IMR-90 (cell line): ENCODE data around the gene NAV1. TPM values are rescaled to one million over a fixed set of nuclear protein-coding genes. Genes with fewer than 3 reads are reported as not detected.
A peak's percentile ranks its signal among the peaks of the same experiment; 100 is the strongest.

ENCODE experiments used
- ATAC-seq: fragments of 200-7000 bp; cut with Tn5 transposase; 2 replicates; pipeline ENCODE4 v1.9.1; 2020; ENCODE audit warnings: low read depth, mild to moderate bottlenecking, moderate library complexity
- BruUV-seq: library from RNA; stranded (reverse); fragments of 400-500 nt; replicated peaks from 2 replicates; lab custom pipeline; 2021; lab: Mats Ljungman, UMichigan
- CTCF ChIA-PET: fragments of 300-600 bp; formaldehyde crosslinking; extraction: SDS; loops from one replicate; lab custom pipeline; 2021; ENCODE audit warnings: antibody characterized with exemption; lab: Yijun Ruan, JAX
- POLR2A ChIA-PET: fragments of 300-600 bp; sonication (Branson Sonifier 250); formaldehyde crosslinking; loops from one replicate; lab custom pipeline; 2022; ENCODE audit warnings: antibody characterized with exemption; ENCODE audit not compliant: unreplicated experiment; lab: Charles Lee
- DNase-seq: peaks from one replicate; pipeline ENCODE4 v3.0.0; 2013
- H2AFZ ChIP-seq: replicated peaks from 2 replicates; pipeline ENCODE3; 2013; ENCODE audit warnings: low read length, mild to moderate bottlenecking; ENCODE audit not compliant: poor library complexity
- H2AK5ac ChIP-seq: 2 replicates; pipeline ENCODE4 v1.6.1; 2013; ENCODE audit warnings: low read depth, low read length, inconsistent platforms
- H2AK9ac ChIP-seq: replicated peaks from 2 replicates; pipeline ENCODE3; 2013; ENCODE audit warnings: mild to moderate bottlenecking, low read depth, low read length, moderate library complexity; ENCODE audit not compliant: poor library complexity
- H2BK120ac ChIP-seq: 2 replicates; pipeline ENCODE4 v1.6.1; 2013; ENCODE audit warnings: low read depth, low read length, inconsistent platforms
- H2BK15ac ChIP-seq: 3 replicates; pipeline ENCODE4 v1.6.1; 2013; ENCODE audit warnings: low read depth, low read length, inconsistent platforms
- H2BK20ac ChIP-seq: 2 replicates; pipeline ENCODE4 v1.6.1; 2013; ENCODE audit warnings: low read depth, mild to moderate bottlenecking, inconsistent platforms, low read length, moderate library complexity
- H2BK5ac ChIP-seq: 2 replicates; pipeline ENCODE4 v1.6.1; 2013; ENCODE audit warnings: mild to moderate bottlenecking, low read depth, low read length, inconsistent platforms; ENCODE audit not compliant: poor library complexity, severe bottlenecking
- H3K14ac ChIP-seq: replicated peaks from 2 replicates; pipeline ENCODE4 v1.6.1; 2013; ENCODE audit warnings: low read depth, low read length, inconsistent platforms
- H3K18ac ChIP-seq: 2 replicates; pipeline ENCODE4 v1.6.1; 2013; ENCODE audit warnings: low read depth, low read length, control low read depth
- H3K23ac ChIP-seq: 2 replicates; pipeline ENCODE4 v1.6.1; 2013; ENCODE audit warnings: low read depth, low read length, inconsistent platforms
- H3K27ac ChIP-seq: 2 replicates; pipeline ENCODE4 v1.5.1; 2013; ENCODE audit warnings: mild to moderate bottlenecking, control low read depth, low read length; ENCODE audit not compliant: insufficient read depth
- H3K27me3 ChIP-seq: 2 replicates; pipeline ENCODE4 v1.6.1; 2013; ENCODE audit warnings: low read length; ENCODE audit not compliant: control insufficient read depth, insufficient read depth
- H3K36me3 ChIP-seq: 2 replicates; pipeline ENCODE4 v1.6.1; 2013; ENCODE audit warnings: low read length, mixed read lengths; ENCODE audit not compliant: control insufficient read depth, insufficient read depth
- H3K4ac ChIP-seq: 2 replicates; pipeline ENCODE4 v1.6.1; 2013; ENCODE audit warnings: low read depth, low read length, inconsistent platforms
- H3K4me1 ChIP-seq: 2 replicates; pipeline ENCODE4 v1.6.1; 2013; ENCODE audit warnings: low read length, mixed read lengths; ENCODE audit not compliant: control insufficient read depth, insufficient read depth
- H3K4me2 ChIP-seq: 2 replicates; pipeline ENCODE4 v1.6.1; 2013; ENCODE audit warnings: low read depth, mild to moderate bottlenecking, control low read depth, low read length, moderate library complexity
- H3K4me3 ChIP-seq: 2 replicates; pipeline ENCODE4 v1.5.1; 2013; ENCODE audit warnings: low read depth, mild to moderate bottlenecking, control low read depth, low read length, moderate library complexity; ENCODE audit not compliant: insufficient read depth
- H3K56ac ChIP-seq: 2 replicates; pipeline ENCODE4 v1.6.1; 2013; ENCODE audit warnings: low read length, inconsistent platforms; ENCODE audit not compliant: insufficient read depth; ENCODE audit errors: extremely low read depth
- H3K79me1 ChIP-seq, 2 experiments: 2 replicates each; pipeline ENCODE4 v1.6.1; 2013; ENCODE audit warnings: low read length in 2 of 2, inconsistent platforms in 1 of 2, low read depth in 1 of 2
- H3K9ac ChIP-seq: 2 replicates; pipeline ENCODE4 v1.6.1; 2013; ENCODE audit warnings: low read depth, low read length, control low read depth
- H3K9me1 ChIP-seq: 2 replicates; pipeline ENCODE4 v1.6.1; 2013; ENCODE audit warnings: low read length, inconsistent platforms; ENCODE audit not compliant: insufficient read depth
- H3K9me3 ChIP-seq: 2 replicates; pipeline ENCODE4 v1.6.1; 2013; ENCODE audit warnings: low read length; ENCODE audit not compliant: control insufficient read depth, insufficient read depth
- H4K20me1 ChIP-seq: 2 replicates; pipeline ENCODE4 v1.6.1; 2013; ENCODE audit warnings: low read length, inconsistent platforms; ENCODE audit not compliant: insufficient read depth
- H4K5ac ChIP-seq: 2 replicates; pipeline ENCODE4 v1.6.1; 2013; ENCODE audit warnings: mild to moderate bottlenecking, low read depth, low read length, control low read depth
- H4K8ac ChIP-seq, 2 experiments: 2 replicates each; pipeline ENCODE4 v1.6.1; 2013; ENCODE audit warnings: low read depth in 2 of 2, low read length in 2 of 2, control low read depth in 1 of 2, inconsistent platforms in 1 of 2
- H4K91ac ChIP-seq: 2 replicates; pipeline ENCODE4 v1.6.1; 2013; ENCODE audit warnings: low read depth, low read length, inconsistent platforms; ENCODE audit not compliant: insufficient read depth
- BHLHE40 ChIP-seq: fragments of 150-350 bp; IDR thresholded peaks from 2 replicates; pipeline ENCODE4 v1.6.1; 2016; ENCODE audit warnings: mild to moderate bottlenecking, low read depth, low read length
- CEBPB ChIP-seq: IDR thresholded peaks from 2 replicates; pipeline ENCODE4 v1.6.1; 2012; ENCODE audit warnings: low read depth, low read length, improper control_type of control experiment
- CHD1 ChIP-seq: IDR thresholded peaks from 2 replicates; pipeline ENCODE4 v1.6.1; 2012; ENCODE audit warnings: low read depth, low read length, improper control_type of control experiment
- FOS ChIP-seq: fragments of 150-350 bp; IDR thresholded peaks from 2 replicates; pipeline ENCODE4 v1.6.1; 2016; ENCODE audit warnings: low read depth, low read length
- MAFK ChIP-seq: IDR thresholded peaks from 2 replicates; pipeline ENCODE4 v1.6.1; 2012; ENCODE audit warnings: low read depth, low read length, improper control_type of control experiment
- MXI1 ChIP-seq: IDR thresholded peaks from 2 replicates; pipeline ENCODE4 v1.6.1; 2012; ENCODE audit warnings: low read depth, mild to moderate bottlenecking, low read length, moderate library complexity, borderline replicate concordance
- POLR2A ChIP-seq: IDR thresholded peaks from 2 replicates; pipeline ENCODE4 v1.6.1; 2012; ENCODE audit warnings: mild to moderate bottlenecking, low read depth, low read length
- RAD21 ChIP-seq: IDR thresholded peaks from 2 replicates; pipeline ENCODE4 v1.6.1; 2012; ENCODE audit warnings: low read length, improper control_type of control experiment
- RCOR1 ChIP-seq: IDR thresholded peaks from 2 replicates; pipeline ENCODE4 v1.6.1; 2012; ENCODE audit warnings: mild to moderate bottlenecking, low read length, improper control_type of control experiment; ENCODE audit not compliant: insufficient replicate concordance
- SMC3 ChIP-seq: fragments of 150-350 bp; IDR thresholded peaks from 2 replicates; pipeline ENCODE4 v1.6.1; 2016; ENCODE audit warnings: low read depth, mild to moderate bottlenecking, antibody characterized with exemption, low read length, moderate library complexity
- WGBS, 2 experiments: methylation state at CpG; one replicate each; pipeline versions ENCODE4 v1.1.5 to v1.1.7; 2013; ENCODE audit warnings: missing lambda C conversion rate in 2 of 2; ENCODE audit not compliant: insufficient read length in 1 of 2; ENCODE audit errors: extremely low coverage in 2 of 2; 5-methylcytosine and 5-hydroxymethylcytosine counted together
- dilution Hi-C: fragments of 300-500 bp; cut with HindIII; formaldehyde crosslinking; loops from one replicate; pipeline ENCODE4 v1.14.3; 2018; ENCODE audit warnings: low sequenced_read_pairs; ENCODE audit not compliant: unreplicated experiment
- in situ Hi-C: fragments of 300-500 bp; cut with MboI; formaldehyde crosslinking; loops from 3 replicates; pipeline ENCODE4 v1.14.3; 2019; ENCODE audit warnings: low sequenced_read_pairs, inconsistent platforms, mixed read lengths
- intact Hi-C: fragments of 100-400 bp; cut with micrococcal nuclease; formaldehyde crosslinking; loops from 2 replicates; pipeline ENCODE4 v1.10.0; 2022
- polyA plus RNA-seq, 3 experiments: library from polyadenylated mRNA; depleted of rRNA; stranded (reverse); fragments of >200 nt; gene quantifications; 2 replicates each; pipeline ENCODE4 v1.2.3, GENCODE V29; 2012; ENCODE audit warnings: low replicate concordance in 1 of 3
- total RNA-seq: library from RNA; depleted of rRNA; stranded (reverse); fragments of >200 nt; gene quantifications from 2 replicates; pipeline ENCODE4 v1.2.3, GENCODE V29; 2012
- TF ChIP-seq, protein P1 (sequence below): conservative IDR thresholded peaks from 2 replicates; pipeline ENCODE4 v1.5.1; 2012; ENCODE audit warnings: mild to moderate bottlenecking, low read depth, low read length, improper control_type of control experiment
- TF ChIP-seq, protein P2 (sequence below): fragments of 150-350 bp; IDR thresholded peaks from 2 replicates; pipeline ENCODE4 v1.6.1; 2016; ENCODE audit warnings: low read depth, mild to moderate bottlenecking, low read length, moderate library complexity, borderline replicate concordance
- TF ChIP-seq, protein P3 (sequence below): fragments of 150-350 bp; IDR thresholded peaks from 2 replicates; pipeline ENCODE4 v1.6.1; 2017; ENCODE audit warnings: mild to moderate bottlenecking, antibody characterized with exemption, low read length, low read depth

The NAV1 gene
- total and polyA plus RNA-seq, 2 of the 4 experiments (the other 2 are of a cell fraction) = 14.0 to 23.1 TPM

DNA sequence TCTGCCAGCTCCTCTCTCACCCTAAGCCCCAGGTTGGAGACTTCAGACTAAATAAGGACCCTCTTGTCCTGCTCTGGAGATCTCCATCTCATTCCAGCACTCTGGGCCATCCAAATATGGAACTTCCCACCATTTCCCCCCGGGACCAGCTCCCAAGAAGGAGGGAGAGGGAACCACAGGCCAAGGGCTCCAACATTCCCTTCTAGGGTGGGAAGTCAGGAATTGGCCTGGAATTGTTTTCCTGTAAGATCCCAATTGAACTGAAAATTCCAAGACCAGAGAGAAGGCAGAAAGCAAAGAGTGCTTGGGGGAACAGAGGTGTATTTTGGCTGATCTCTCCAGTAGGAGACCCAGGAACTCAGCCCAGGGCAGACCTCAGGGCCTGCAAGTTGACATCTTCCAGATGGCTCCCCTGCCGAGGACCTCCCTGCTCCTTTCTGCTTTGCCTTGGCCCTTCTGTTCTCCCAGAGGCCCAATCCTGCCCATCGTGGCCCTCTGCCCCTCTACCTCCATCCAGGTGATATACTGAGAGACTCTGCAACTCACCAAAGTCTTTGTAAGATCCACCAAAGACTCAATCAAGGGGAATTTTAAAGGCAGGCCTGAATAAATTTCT, 46.9 kb upstream of the NAV1 start:
- Histone ChIP-seq H4K91ac (no peak overlapping the region; the same call in 1 of the 2 replicates), H3K9ac (peak overlapping the region; percentile 9; the same call in 1 of the 2 replicates), H2AK5ac (0 out of 2 replicates have a peak overlapping the region, but pooled peaks have one; percentile 70), H3K56ac (no peak overlapping the region), H3K4me1 (peaks cover 68% of the 10 kb centered on the region), H3K23ac (peak overlapping the region; percentile 72), H3K79me1 (peaks cover 53 to 99% of the 10 kb centered on the region in 2 experiments), H3K27me3 (no peaks in the 10 kb centered on the region), H2BK20ac (no peak overlapping the region), H4K20me1 (peaks cover 93% of the 10 kb centered on the region), H3K27ac (peak overlapping the region; percentile 38; the same call in 1 of the 2 replicates), H2BK15ac (peak overlapping the region; percentile 41; the same call in 1 of the 3 replicates), H2AK9ac (peak overlapping the region; percentile 57), H3K4ac (peak overlapping the region; percentile 62), H3K36me3 (peaks cover 69% of the 10 kb centered on the region), H3K4me2 (no peak overlapping the region), H3K4me3 (no peak overlapping the region), H3K14ac (peak overlapping the region; percentile 61), H4K8ac (peak overlapping the region in 1 of 2 experiments; percentile 38; a peak in 2 of 4 replicates), H4K5ac (no peak overlapping the region), H3K18ac (peak overlapping the region; percentile 2; the same call in 1 of the 2 replicates), H2AFZ (no peak overlapping the region), H2BK120ac (peak overlapping the region; percentile 56), H2BK5ac (peak overlapping the region; percentile 51), H3K9me3 (no peaks in the 10 kb centered on the region), H3K9me1 (peaks cover 54% of the 10 kb centered on the region)
- no CpG with 5 or more reads among the region's 3 CpGs for WGBS, 2 experiments
- TF ChIP-seq BHLHE40 = no peak
- TF ChIP-seq SMC3 = no peak
- TF ChIP-seq MXI1 = no peak
- TF ChIP-seq, protein P1, sequence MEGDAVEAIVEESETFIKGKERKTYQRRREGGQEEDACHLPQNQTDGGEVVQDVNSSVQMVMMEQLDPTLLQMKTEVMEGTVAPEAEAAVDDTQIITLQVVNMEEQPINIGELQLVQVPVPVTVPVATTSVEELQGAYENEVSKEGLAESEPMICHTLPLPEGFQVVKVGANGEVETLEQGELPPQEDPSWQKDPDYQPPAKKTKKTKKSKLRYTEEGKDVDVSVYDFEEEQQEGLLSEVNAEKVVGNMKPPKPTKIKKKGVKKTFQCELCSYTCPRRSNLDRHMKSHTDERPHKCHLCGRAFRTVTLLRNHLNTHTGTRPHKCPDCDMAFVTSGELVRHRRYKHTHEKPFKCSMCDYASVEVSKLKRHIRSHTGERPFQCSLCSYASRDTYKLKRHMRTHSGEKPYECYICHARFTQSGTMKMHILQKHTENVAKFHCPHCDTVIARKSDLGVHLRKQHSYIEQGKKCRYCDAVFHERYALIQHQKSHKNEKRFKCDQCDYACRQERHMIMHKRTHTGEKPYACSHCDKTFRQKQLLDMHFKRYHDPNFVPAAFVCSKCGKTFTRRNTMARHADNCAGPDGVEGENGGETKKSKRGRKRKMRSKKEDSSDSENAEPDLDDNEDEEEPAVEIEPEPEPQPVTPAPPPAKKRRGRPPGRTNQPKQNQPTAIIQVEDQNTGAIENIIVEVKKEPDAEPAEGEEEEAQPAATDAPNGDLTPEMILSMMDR = no peak
- TF ChIP-seq MAFK = no peak
- TF ChIP-seq FOS = no peak
- TF ChIP-seq RCOR1 = no peak
- TF ChIP-seq, protein P2, sequence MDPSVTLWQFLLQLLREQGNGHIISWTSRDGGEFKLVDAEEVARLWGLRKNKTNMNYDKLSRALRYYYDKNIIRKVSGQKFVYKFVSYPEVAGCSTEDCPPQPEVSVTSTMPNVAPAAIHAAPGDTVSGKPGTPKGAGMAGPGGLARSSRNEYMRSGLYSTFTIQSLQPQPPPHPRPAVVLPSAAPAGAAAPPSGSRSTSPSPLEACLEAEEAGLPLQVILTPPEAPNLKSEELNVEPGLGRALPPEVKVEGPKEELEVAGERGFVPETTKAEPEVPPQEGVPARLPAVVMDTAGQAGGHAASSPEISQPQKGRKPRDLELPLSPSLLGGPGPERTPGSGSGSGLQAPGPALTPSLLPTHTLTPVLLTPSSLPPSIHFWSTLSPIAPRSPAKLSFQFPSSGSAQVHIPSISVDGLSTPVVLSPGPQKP = no peak
- TF ChIP-seq RAD21 = no peak
- TF ChIP-seq, protein P3, sequence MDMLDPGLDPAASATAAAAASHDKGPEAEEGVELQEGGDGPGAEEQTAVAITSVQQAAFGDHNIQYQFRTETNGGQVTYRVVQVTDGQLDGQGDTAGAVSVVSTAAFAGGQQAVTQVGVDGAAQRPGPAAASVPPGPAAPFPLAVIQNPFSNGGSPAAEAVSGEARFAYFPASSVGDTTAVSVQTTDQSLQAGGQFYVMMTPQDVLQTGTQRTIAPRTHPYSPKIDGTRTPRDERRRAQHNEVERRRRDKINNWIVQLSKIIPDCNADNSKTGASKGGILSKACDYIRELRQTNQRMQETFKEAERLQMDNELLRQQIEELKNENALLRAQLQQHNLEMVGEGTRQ = no peak
- no peak for TF ChIP-seq POLR2A
- TF ChIP-seq CEBPB = no peak
- no peak for TF ChIP-seq CHD1
- ATAC-seq = no peak
- in situ Hi-C loops = no loop called here
- intact Hi-C loops = no loop called here
- no TSS peak for BruUV-seq
- no peak for DNase-seq
- dilution Hi-C loops = no loop called here
- ChIA-PET POLR2A (interaction anchor here (1.0 kb wide), 1 partner anchor 14 kb away, joined by 5 read pairs; no protein-coding TSS in a partner anchor), CTCF (interaction anchor here (1.4 kb wide), 1 partner anchor 21 kb away, joined by 10 read pairs; no protein-coding TSS in a partner anchor)
